ENCODE results near the gene LEPR. TPM values are rescaled to one million over a fixed set of nuclear protein-coding genes. Genes with fewer than 3 reads are reported as not detected.

LEPR gene
- total RNA-seq, 1 donor from 2014 or later, result 8.9 TPM

DNA sequence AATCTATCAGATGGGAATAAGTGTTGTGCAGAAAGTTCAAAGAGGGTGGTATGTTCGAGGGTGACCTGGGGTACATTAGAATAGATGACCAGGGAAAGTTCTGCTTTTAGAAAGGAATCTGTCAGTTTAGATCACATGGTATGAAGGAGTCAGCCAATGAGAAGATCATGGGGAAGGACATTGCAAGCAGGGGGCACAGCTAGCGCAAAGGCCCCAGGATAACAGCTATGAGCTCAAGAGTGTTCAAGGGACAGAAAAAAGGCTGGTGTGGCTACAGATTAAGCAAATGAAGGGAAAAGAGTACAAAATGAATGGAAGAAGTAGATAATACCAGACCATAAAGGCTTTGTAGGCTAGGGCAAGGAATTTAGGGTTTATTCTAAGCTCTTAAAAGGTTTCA is 8.6 kb downstream of the LEPR start:
- H3K9me3 ChIP-seq (ENCODE audit: insufficient read depth, low read depth, low read length), result no peaks in the 10 kb centered on the region
- Mint-ChIP-seq H3K4me3 (ENCODE audit: unreplicated experiment) (no peak overlapping the region), H3K27ac (ENCODE audit: unreplicated experiment) (peak overlapping the region; percentile 93), H3K4me1 (ENCODE audit: low read depth, unreplicated experiment) (peaks cover 48% of the 10 kb centered on the region), H3K9me3 (ENCODE audit: unreplicated experiment) (no peaks in the 10 kb centered on the region), H3K27me3 (ENCODE audit: low read depth, unreplicated experiment) (no peaks in the 10 kb centered on the region), H3K36me3 (ENCODE audit: low read depth, unreplicated experiment) (peaks cover 11% of the 10 kb centered on the region)
- peaks cover 20% of the 10 kb centered on the region for H3K79me2 ChIP-seq (ENCODE audit: insufficient read depth, low read length)
- peak overlapping the region; percentile 76 for H3K4me2 ChIP-seq (ENCODE audit: low read length)
- H3K27me3 ChIP-seq (ENCODE audit: insufficient read depth, low read length), result no peaks in the 10 kb centered on the region
- H3K4me3 ChIP-seq (ENCODE audit: insufficient read depth, low read depth, low read length), result no peak overlapping the region
- peaks cover 42% of the 10 kb centered on the region for H3K4me1 ChIP-seq (ENCODE audit: insufficient read depth, low read length)
- H3K36me3 ChIP-seq (ENCODE audit: insufficient read depth, low read length), result peaks cover 28% of the 10 kb centered on the region
- H2AFZ ChIP-seq (ENCODE audit: low read depth, low read length), result no peak overlapping the region
- FAIRE-seq, result no peak
- H3K27ac ChIP-seq (ENCODE audit: low read depth, low read length), result peak overlapping the region; percentile 84
- no peak for TF ChIP-seq EZH2 (IDR thresholded peaks at IDR 0.05; ENCODE audit: insufficient read depth, low read length)
- TF ChIP-seq, protein P1, sequence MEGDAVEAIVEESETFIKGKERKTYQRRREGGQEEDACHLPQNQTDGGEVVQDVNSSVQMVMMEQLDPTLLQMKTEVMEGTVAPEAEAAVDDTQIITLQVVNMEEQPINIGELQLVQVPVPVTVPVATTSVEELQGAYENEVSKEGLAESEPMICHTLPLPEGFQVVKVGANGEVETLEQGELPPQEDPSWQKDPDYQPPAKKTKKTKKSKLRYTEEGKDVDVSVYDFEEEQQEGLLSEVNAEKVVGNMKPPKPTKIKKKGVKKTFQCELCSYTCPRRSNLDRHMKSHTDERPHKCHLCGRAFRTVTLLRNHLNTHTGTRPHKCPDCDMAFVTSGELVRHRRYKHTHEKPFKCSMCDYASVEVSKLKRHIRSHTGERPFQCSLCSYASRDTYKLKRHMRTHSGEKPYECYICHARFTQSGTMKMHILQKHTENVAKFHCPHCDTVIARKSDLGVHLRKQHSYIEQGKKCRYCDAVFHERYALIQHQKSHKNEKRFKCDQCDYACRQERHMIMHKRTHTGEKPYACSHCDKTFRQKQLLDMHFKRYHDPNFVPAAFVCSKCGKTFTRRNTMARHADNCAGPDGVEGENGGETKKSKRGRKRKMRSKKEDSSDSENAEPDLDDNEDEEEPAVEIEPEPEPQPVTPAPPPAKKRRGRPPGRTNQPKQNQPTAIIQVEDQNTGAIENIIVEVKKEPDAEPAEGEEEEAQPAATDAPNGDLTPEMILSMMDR (IDR thresholded peaks at IDR 0.05; ENCODE audit: insufficient read depth, low read depth, low read length), result no peak
- no peak for DNase-seq (ENCODE audit: low read depth)
- H3K9ac ChIP-seq (ENCODE audit: low read length), result no peak overlapping the region
- H4K20me1 ChIP-seq (ENCODE audit: insufficient read depth, low read length), result peaks cover 10% of the 10 kb centered on the region

DNA sequence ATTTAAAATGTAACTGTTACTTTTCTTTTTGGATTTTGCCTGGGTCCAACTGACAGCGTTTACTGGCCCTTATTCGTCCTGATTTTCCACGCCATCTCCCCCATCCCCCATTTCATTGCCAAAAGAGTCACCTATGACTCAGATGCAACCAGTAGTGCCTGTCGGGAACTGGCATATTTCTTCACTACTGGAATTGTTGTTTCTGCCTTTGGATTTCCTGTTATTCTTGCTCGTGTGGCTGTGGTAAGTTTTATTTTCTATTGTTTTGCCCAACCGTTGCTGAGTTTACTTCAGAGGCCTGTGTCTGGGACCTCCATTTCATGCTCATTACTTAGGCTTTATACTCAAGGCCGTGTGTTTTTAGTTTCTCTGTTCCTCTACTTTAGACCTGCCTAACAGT is 9.3 kb downstream of the LEPR start:
- Histone ChIP-seq H3K27ac (ENCODE audit: low read depth, low read length) (peak overlapping the region; percentile 84), H3K4me2 (ENCODE audit: low read length) (peak overlapping the region; percentile 76), H3K9me3 (ENCODE audit: insufficient read depth, low read depth, low read length) (no peaks in the 10 kb centered on the region), H3K79me2 (ENCODE audit: insufficient read depth, low read length) (peaks cover 16% of the 10 kb centered on the region), H4K20me1 (ENCODE audit: insufficient read depth, low read length) (peaks cover 10% of the 10 kb centered on the region), H3K4me3 (ENCODE audit: insufficient read depth, low read depth, low read length) (no peak overlapping the region), H3K27me3 (ENCODE audit: insufficient read depth, low read length) (no peaks in the 10 kb centered on the region), H3K36me3 (ENCODE audit: insufficient read depth, low read length) (peaks cover 28% of the 10 kb centered on the region), H3K4me1 (ENCODE audit: insufficient read depth, low read length) (peaks cover 35% of the 10 kb centered on the region), H2AFZ (ENCODE audit: low read depth, low read length) (no peak overlapping the region), H3K9ac (ENCODE audit: low read length) (peak overlapping the region; percentile 66)
- H3K4me1 Mint-ChIP-seq (ENCODE audit: low read depth, unreplicated experiment), result peaks cover 44% of the 10 kb centered on the region
- DNase-seq (ENCODE audit: low read depth) (peak; percentile 81), FAIRE-seq (no peak)
- H3K27ac Mint-ChIP-seq (ENCODE audit: unreplicated experiment), result peak overlapping the region; percentile 93
- TF ChIP-seq EZH2 (IDR thresholded peaks at IDR 0.05; ENCODE audit: insufficient read depth, low read length), result no peak
- TF ChIP-seq, protein P1 (IDR thresholded peaks at IDR 0.05; ENCODE audit: insufficient read depth, low read depth, low read length), result no peak
- peak overlapping the region; percentile 34 for H3K4me3 Mint-ChIP-seq (ENCODE audit: unreplicated experiment)
- H3K9me3 Mint-ChIP-seq (ENCODE audit: unreplicated experiment), result no peaks in the 10 kb centered on the region
- H3K27me3 Mint-ChIP-seq (ENCODE audit: low read depth, unreplicated experiment), result no peaks in the 10 kb centered on the region
- H3K36me3 Mint-ChIP-seq (ENCODE audit: low read depth, unreplicated experiment), result peaks cover 15% of the 10 kb centered on the region

DNA sequence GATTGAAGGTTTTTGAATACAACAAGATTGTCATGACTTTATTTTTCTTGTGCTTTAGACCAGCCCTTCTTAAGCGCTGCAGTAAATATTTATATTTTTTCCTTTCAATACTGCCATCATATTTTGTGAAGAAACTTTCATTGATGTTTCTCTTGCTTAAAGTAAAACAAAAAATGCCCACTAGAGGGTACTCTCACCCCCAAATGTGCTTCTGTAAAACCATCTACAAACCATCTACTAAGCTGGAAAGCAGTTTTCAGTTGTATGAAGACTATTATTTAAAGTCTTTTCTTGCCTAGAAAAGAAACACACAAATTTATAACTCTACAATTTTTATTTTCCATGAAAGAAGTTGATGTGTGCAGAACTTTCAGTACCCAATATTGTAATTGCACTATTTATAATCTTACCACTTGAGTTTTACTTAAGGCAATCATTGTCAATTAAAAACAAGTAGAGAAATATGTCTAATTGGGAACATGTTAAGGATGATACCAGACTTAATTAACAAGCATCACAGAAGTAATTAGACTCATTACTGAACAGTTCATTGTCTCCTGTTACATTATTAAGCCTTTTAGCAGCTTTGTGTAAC is 10.7 kb downstream of the LEPR start:
- peaks cover 3% of the 10 kb centered on the region for H3K79me2 ChIP-seq (ENCODE audit: insufficient read depth, low read length)
- no peak overlapping the region for H3K27ac Mint-ChIP-seq (ENCODE audit: unreplicated experiment)

More for the DNA sequence above, 10.7 kb downstream of the LEPR start:
- no peak overlapping the region for H3K4me3 ChIP-seq (ENCODE audit: insufficient read depth, low read depth, low read length)
- DNase-seq (ENCODE audit: low read depth) (peak; percentile 28), FAIRE-seq (peak; percentile 34)
- no peaks in the 10 kb centered on the region for H3K27me3 Mint-ChIP-seq (ENCODE audit: low read depth, unreplicated experiment)
- no peak overlapping the region for H3K4me3 Mint-ChIP-seq (ENCODE audit: unreplicated experiment)
- peaks cover 41% of the 10 kb centered on the region for H3K4me1 Mint-ChIP-seq (ENCODE audit: low read depth, unreplicated experiment)
- H3K4me2 ChIP-seq (ENCODE audit: low read length), result no peak overlapping the region
- TF ChIP-seq, protein P1 (IDR thresholded peaks at IDR 0.05; ENCODE audit: insufficient read depth, low read depth, low read length), result peak; percentile 57
- TF ChIP-seq EZH2 (IDR thresholded peaks at IDR 0.05; ENCODE audit: insufficient read depth, low read length), result no peak
- H2AFZ ChIP-seq (ENCODE audit: low read depth, low read length), result no peak overlapping the region
- H3K27ac ChIP-seq (ENCODE audit: low read depth, low read length), result no peak overlapping the region
- peaks cover 9% of the 10 kb centered on the region for H3K36me3 Mint-ChIP-seq (ENCODE audit: low read depth, unreplicated experiment)
- peaks cover 21% of the 10 kb centered on the region for H3K4me1 ChIP-seq (ENCODE audit: insufficient read depth, low read length)
- H3K9ac ChIP-seq (ENCODE audit: low read length), result no peak overlapping the region
- peaks cover 10% of the 10 kb centered on the region for H4K20me1 ChIP-seq (ENCODE audit: insufficient read depth, low read length)
- H3K9me3 Mint-ChIP-seq (ENCODE audit: unreplicated experiment), result no peaks in the 10 kb centered on the region
- no peaks in the 10 kb centered on the region for H3K27me3 ChIP-seq (ENCODE audit: insufficient read depth, low read length)
- H3K36me3 ChIP-seq (ENCODE audit: insufficient read depth, low read length), result peaks cover 25% of the 10 kb centered on the region
- no peaks in the 10 kb centered on the region for H3K9me3 ChIP-seq (ENCODE audit: insufficient read depth, low read depth, low read length)

Data from astrocyte (in vitro differentiated cells and primary cell).